Neural cell (in vitro differentiated cells): Measurements from ENCODE around the gene GAST. TPM values are rescaled to one million over a fixed set of nuclear protein-coding genes. Genes with fewer than 3 reads are reported as not detected.

Experiments used
- H2AFZ ChIP-seq: fragments of 200-600, 300-800 bp; sonication (generic), shearing (Covaris generic); 2 replicates; pipeline ENCODE4 v1.6.0; 2014; ENCODE audit warnings: low read depth, mild to moderate bottlenecking, antibody characterized with exemption, low read length, moderate library complexity
- H3F3A ChIP-seq: fragments of 200-600 bp; shearing (Covaris generic); 2 replicates; pipeline ENCODE4 v1.6.1; 2016; ENCODE audit warnings: mild to moderate bottlenecking, moderate library complexity, mixed read lengths, antibody characterized with exemption, low read length; ENCODE audit not compliant: insufficient read depth, poor library complexity, severe bottlenecking
- H3K27ac ChIP-seq: fragments of 200-600, 300-800 bp; sonication (generic), shearing (Covaris generic); 2 replicates; pipeline ENCODE4 v1.5.1; 2014; ENCODE audit warnings: mild to moderate bottlenecking, low read length, moderate library complexity
- H3K27me3 ChIP-seq: fragments of 300-800, 200-600 bp; sonication (generic), shearing (Covaris generic); 2 replicates; pipeline ENCODE4 v1.6.0; 2014; ENCODE audit warnings: mild to moderate bottlenecking, low read depth, low read length, moderate library complexity; ENCODE audit not compliant: insufficient read depth
- H3K36me3 ChIP-seq: fragments of 300-800, 200-600 bp; sonication (generic), shearing (Covaris generic); 2 replicates; pipeline ENCODE4 v1.5.1; 2014; ENCODE audit warnings: mild to moderate bottlenecking, antibody characterized with exemption, low read length, moderate library complexity; ENCODE audit not compliant: insufficient read depth
- H3K4me2 ChIP-seq: fragments of 300-800, 200-600 bp; sonication (generic), shearing (Covaris generic); 2 replicates; pipeline ENCODE4 v1.6.0; 2014; ENCODE audit warnings: mild to moderate bottlenecking, low read length
- H3K4me3 ChIP-seq: fragments of 300-800, 200-600 bp; sonication (generic), shearing (Covaris generic); 2 replicates; pipeline ENCODE4 v1.5.1; 2014; ENCODE audit warnings: mild to moderate bottlenecking, low read length, moderate library complexity
- H3K79me2 ChIP-seq: fragments of 200-600 bp; shearing (Covaris generic); replicated peaks from 2 replicates; pipeline ENCODE4 v1.6.0; 2014; ENCODE audit warnings: mild to moderate bottlenecking, low read length, moderate library complexity; ENCODE audit not compliant: insufficient read depth
- H3K9ac ChIP-seq: fragments of 300-800, 200-600 bp; sonication (generic), shearing (Covaris generic); 2 replicates; pipeline ENCODE4 v1.6.1; 2016; ENCODE audit warnings: mild to moderate bottlenecking, low read length, mixed read lengths
- H3K9me2 ChIP-seq: fragments of 200-600 bp; shearing (Covaris generic); 2 replicates; pipeline ENCODE4 v1.6.1; 2016; ENCODE audit warnings: mild to moderate bottlenecking, low read length, mixed read lengths; ENCODE audit not compliant: insufficient read depth
- H3K9me3 ChIP-seq: fragments of 200-600, 300-800 bp; sonication (generic), shearing (Covaris generic); 2 replicates; pipeline ENCODE4 v1.6.1; 2016; ENCODE audit warnings: mild to moderate bottlenecking, mixed run types, low read length, moderate library complexity, mixed read lengths
- H4K20me1 ChIP-seq: fragments of 200-600 bp; shearing (Covaris generic); 2 replicates; pipeline ENCODE4 v1.6.1; 2016; ENCODE audit warnings: mild to moderate bottlenecking, mixed run types; ENCODE audit not compliant: insufficient read depth
- EP300 ChIP-seq: fragments of 450-650 bp; conservative IDR thresholded peaks from 2 replicates; pipeline ENCODE4 v1.6.1; 2014; ENCODE audit warnings: antibody characterized with exemption, mild to moderate bottlenecking, moderate library complexity; ENCODE audit not compliant: poor library complexity, severe bottlenecking
- EZH2 ChIP-seq: fragments of 200-600, 300-800 bp; shearing (Covaris generic), sonication (generic); IDR thresholded peaks from 2 replicates; pipeline ENCODE4 v1.6.1; 2014; ENCODE audit warnings: antibody characterized with exemption, low read length, borderline replicate concordance, mild to moderate bottlenecking; ENCODE audit not compliant: insufficient read depth, poor library complexity, severe bottlenecking
- MXI1 ChIP-seq: fragments of 450-650 bp; conservative IDR thresholded peaks from 2 replicates; pipeline ENCODE4 v1.6.1; 2014; ENCODE audit warnings: antibody characterized with exemption, mild to moderate bottlenecking; ENCODE audit not compliant: poor library complexity, severe bottlenecking
- POLR2AphosphoS5 ChIP-seq: IDR thresholded peaks from 2 replicates; pipeline ENCODE4 v1.6.1; 2012
- RAD21 ChIP-seq: fragments of 450-650 bp; conservative IDR thresholded peaks from 2 replicates; pipeline ENCODE4 v1.6.1; 2014; ENCODE audit warnings: antibody characterized with exemption, mild to moderate bottlenecking, moderate library complexity
- SMC3 ChIP-seq: fragments of 450-650 bp; conservative IDR thresholded peaks from 2 replicates; pipeline ENCODE4 v1.6.1; 2014; ENCODE audit warnings: antibody characterized with exemption, mild to moderate bottlenecking, moderate library complexity; ENCODE audit not compliant: poor library complexity
- TAF1 ChIP-seq: IDR thresholded peaks from 2 replicates; pipeline ENCODE4 v1.6.1; 2012; ENCODE audit warnings: low read depth
- polyA plus RNA-seq: library from polyadenylated mRNA; depleted of rRNA; stranded (reverse); fragments of >200 nt; gene quantifications from 2 replicates; pipeline ENCODE4 v1.2.3, GENCODE V29; 2014
- TF ChIP-seq, protein P1 (sequence below): fragments of 450-650 bp; IDR thresholded peaks from 2 replicates; pipeline ENCODE4 v1.5.1; 2014; ENCODE audit warnings: antibody characterized with exemption, mild to moderate bottlenecking, moderate library complexity; ENCODE audit not compliant: poor library complexity, severe bottlenecking
- TF ChIP-seq, protein P2 (sequence below): IDR thresholded peaks from 2 replicates; pipeline ENCODE4 v1.6.1; 2012; ENCODE audit warnings: borderline replicate concordance

The GAST gene
- polyA plus RNA-seq, 1 donor from 2014 or later, result not detected

DNA sequence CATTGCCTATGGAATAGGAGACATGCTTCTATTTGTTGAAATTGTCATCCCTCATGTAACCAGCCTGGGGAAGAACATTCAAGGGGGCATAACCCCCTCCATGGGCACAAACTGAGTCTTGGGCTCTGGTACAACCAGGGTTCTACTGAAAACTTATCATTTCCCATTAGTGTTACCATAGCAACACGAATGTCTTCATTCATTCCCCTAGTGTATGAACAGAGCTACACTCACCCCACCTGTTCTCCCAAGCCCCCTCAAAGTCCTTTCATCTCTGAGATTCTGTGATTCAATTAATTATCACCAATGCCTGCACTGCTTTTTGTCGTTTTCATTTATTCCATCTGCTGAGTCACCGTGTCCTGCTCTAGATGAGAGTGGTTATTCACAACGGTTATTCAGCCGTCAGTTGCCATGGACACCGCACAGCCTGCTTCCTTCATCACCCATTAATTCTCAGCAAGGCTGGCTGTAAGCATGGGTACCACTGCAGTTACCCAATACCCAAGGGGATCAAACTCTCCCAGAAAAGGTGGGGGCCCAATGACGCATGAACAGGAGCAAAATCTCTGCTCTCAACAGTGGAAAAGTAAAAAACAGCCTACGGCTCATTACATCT is 1.6 kb upstream of the GAST start:
- Histone ChIP-seq H3K79me2 (no peaks in the 10 kb centered on the region), H3K9ac (peak overlapping the region; percentile 4), H3K36me3 (no peaks in the 10 kb centered on the region), H3K4me3 (peak overlapping the region; percentile 52), H3K9me3 (no peaks in the 10 kb centered on the region), H3F3A (no peaks in the 10 kb centered on the region), H3K4me2 (peak overlapping the region; percentile 73), H4K20me1 (no peaks in the 10 kb centered on the region), H2AFZ (no peak overlapping the region), H3K9me2 (no peaks in the 10 kb centered on the region), H3K27ac (peak overlapping the region; percentile 71), H3K27me3 (no peaks in the 10 kb centered on the region)
- peak; percentile 79 for TF ChIP-seq EP300
- TF ChIP-seq POLR2AphosphoS5, result peak; percentile 44
- no peak for TF ChIP-seq RAD21
- no peak for TF ChIP-seq EZH2
- peak; percentile 79 for TF ChIP-seq MXI1
- TF ChIP-seq TAF1, result no peak
- TF ChIP-seq, protein P1, sequence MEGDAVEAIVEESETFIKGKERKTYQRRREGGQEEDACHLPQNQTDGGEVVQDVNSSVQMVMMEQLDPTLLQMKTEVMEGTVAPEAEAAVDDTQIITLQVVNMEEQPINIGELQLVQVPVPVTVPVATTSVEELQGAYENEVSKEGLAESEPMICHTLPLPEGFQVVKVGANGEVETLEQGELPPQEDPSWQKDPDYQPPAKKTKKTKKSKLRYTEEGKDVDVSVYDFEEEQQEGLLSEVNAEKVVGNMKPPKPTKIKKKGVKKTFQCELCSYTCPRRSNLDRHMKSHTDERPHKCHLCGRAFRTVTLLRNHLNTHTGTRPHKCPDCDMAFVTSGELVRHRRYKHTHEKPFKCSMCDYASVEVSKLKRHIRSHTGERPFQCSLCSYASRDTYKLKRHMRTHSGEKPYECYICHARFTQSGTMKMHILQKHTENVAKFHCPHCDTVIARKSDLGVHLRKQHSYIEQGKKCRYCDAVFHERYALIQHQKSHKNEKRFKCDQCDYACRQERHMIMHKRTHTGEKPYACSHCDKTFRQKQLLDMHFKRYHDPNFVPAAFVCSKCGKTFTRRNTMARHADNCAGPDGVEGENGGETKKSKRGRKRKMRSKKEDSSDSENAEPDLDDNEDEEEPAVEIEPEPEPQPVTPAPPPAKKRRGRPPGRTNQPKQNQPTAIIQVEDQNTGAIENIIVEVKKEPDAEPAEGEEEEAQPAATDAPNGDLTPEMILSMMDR, result no peak
- peak; percentile 14 for TF ChIP-seq SMC3
- TF ChIP-seq, protein P2, sequence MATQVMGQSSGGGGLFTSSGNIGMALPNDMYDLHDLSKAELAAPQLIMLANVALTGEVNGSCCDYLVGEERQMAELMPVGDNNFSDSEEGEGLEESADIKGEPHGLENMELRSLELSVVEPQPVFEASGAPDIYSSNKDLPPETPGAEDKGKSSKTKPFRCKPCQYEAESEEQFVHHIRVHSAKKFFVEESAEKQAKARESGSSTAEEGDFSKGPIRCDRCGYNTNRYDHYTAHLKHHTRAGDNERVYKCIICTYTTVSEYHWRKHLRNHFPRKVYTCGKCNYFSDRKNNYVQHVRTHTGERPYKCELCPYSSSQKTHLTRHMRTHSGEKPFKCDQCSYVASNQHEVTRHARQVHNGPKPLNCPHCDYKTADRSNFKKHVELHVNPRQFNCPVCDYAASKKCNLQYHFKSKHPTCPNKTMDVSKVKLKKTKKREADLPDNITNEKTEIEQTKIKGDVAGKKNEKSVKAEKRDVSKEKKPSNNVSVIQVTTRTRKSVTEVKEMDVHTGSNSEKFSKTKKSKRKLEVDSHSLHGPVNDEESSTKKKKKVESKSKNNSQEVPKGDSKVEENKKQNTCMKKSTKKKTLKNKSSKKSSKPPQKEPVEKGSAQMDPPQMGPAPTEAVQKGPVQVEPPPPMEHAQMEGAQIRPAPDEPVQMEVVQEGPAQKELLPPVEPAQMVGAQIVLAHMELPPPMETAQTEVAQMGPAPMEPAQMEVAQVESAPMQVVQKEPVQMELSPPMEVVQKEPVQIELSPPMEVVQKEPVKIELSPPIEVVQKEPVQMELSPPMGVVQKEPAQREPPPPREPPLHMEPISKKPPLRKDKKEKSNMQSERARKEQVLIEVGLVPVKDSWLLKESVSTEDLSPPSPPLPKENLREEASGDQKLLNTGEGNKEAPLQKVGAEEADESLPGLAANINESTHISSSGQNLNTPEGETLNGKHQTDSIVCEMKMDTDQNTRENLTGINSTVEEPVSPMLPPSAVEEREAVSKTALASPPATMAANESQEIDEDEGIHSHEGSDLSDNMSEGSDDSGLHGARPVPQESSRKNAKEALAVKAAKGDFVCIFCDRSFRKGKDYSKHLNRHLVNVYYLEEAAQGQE, result peak; percentile 74

DNA sequence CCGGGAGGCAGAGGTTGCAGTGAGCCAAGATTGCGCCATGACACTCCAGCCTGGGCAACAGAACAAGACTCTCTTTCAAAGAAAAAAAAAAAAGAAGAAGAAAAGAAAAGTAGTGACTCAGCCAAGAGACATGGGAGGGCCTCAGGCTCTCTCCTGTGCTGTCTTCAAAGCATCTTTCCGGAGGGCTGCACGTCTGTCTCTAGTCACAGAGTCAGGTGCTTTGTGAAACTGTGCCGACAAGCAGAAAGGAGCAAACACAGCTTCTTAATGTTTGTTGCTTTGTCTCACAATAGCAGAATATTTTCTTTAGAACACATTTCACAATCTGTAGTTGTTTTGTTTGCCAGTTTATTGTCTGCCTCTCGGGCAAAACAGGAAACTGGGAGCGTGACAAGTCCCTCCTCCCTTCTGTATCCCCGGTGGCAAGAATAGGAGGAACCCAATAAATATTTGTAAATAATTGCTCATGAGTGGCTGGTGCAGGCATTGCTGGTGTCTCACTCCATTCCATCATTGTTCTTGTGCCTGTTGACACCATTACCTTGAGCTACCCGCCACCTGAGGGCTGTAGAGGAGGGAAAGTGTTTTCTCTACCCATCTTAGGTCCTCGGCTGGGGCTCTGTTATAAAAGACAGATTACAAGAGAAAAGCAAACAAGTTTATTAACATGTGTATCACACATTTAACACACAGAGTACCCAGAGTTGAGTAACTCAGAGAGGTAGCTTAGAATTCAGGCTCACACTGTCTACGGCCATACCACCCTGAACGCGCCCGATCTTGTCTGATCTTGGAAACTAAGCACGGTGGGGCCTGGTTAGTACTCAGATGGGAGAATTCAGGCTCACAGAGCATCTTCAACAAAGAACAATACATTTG is 5.5 kb downstream of the GAST start:
- Histone ChIP-seq H4K20me1 (no peaks in the 10 kb centered on the region), H3K9ac (no peak overlapping the region), H2AFZ (no peak overlapping the region), H3K9me2 (no peaks in the 10 kb centered on the region), H3K36me3 (no peaks in the 10 kb centered on the region), H3K27me3 (no peaks in the 10 kb centered on the region), H3K79me2 (no peaks in the 10 kb centered on the region), H3F3A (no peaks in the 10 kb centered on the region), H3K27ac (no peak overlapping the region), H3K4me2 (no peak overlapping the region), H3K9me3 (no peaks in the 10 kb centered on the region), H3K4me3 (no peak overlapping the region)
- TF ChIP-seq MXI1 (no peak), POLR2AphosphoS5 (no peak)
- TF ChIP-seq, protein P1, result no peak
